Measurements from ENCODE around the gene FRY.

DNA sequence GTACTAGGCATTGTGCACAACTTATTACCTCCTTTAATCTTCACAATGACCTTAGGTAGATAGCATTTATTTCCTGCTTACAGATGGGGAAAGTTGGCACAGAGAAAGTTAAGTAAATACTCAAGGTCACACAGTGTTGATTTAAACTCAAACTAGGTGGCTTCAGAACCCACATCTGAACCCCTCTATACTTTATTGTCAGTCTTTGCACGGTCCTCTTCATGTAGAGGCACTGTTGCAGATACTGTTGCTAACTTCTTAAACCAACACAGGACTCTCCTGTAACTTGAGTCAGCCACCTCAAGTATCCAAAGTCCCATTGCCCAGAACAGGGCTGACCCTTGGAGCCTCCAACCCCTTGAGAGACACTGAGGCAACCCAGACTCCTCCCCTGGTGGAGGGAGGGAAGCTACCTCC lies 48.8 kb downstream of the FRY start:
- TF ChIP-seq POLR2AphosphoS5 (IDR thresholded peaks at IDR 0.05; ENCODE audit: borderline replicate concordance, low read depth, low read length) (no peak), EZH2 (IDR thresholded peaks at IDR 0.05) (no peak), FOXP2 (optimal IDR thresholded peaks at IDR 0.05; ENCODE audit: control extremely low read depth, extremely low read length, insufficient read depth) (no peak)
